NOMO-1 treated with DMSO at 0.1 percent for 48 hours (cell line): ENCODE measurements around the gene CPNE6.
"Not testable (repeated sequence)": the region's sequence is repeated elsewhere in the genome, so short reads cannot be mapped to it uniquely, and the experiment has no call there.

Experiments used
- DNase-seq: peaks from one replicate; lab custom pipeline; 2025; ENCODE audit not compliant: unreplicated experiment; lab: John Stamatoyannopoulos, UW

CPNE6 gene

GRCh38 chr14:24071144-24071697 lies at the start of gene CPNE6:
CPNE6 (plus strand) TSS chr14:24071562; CDS start chr14:24072937, 1,375 bp downstream.
- no peak for DNase-seq

GRCh38 chr14:24024939-24025418 lies 46.4 kb upstream of the CPNE6 start:
- DNase-seq: not testable (repeated sequence)

DNA sequence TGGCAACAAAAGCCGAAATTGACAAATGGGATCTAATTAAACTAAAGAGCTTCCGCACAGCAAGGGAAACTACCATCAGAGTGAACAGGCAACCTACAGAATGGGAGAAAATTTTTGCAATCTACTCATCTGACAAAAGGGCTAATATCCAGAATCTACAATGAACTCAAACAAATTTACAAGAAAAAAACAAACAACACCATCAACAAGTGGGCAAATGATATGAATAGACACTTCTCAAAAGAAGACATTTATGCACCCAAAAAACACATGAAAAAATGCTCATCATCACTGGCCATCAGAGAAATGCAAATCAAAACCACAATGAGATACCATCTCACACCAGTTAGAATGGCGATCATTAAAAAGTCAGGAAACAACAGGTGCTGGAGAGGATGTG lies 41.7 kb upstream of the CPNE6 start:
- DNase-seq: not testable (repeated sequence)

- DNase-seq: not testable (repeated sequence)
Measured at GRCh38 chr14:24031331-24031730, 40.0 kb upstream of the CPNE6 start.

GRCh38 chr14:24032727-24033418 lies 38.5 kb upstream of the CPNE6 start:
- peak; percentile 80 for DNase-seq

DNA sequence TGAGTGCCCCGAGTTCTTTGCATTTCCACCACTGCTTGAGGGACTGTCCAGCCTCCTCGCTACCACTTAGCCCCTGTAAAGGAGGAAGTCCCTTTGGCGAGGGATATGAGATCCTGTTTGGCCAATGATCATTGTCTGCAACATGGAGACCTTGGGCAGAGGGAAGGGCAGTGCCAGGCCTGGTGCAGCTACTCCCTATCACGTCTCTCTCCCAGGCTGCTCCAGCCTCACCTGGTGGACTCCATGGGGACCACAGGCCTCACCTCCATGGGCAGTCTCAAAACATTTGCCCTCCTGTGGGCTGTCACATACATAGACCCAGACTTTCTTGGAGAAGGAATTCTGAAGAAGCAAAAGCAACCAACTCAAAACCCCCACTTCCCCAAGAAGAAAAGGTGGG lies 35.6 kb upstream of the CPNE6 start:
- DNase-seq: not testable (repeated sequence)

GRCh38 chr14:24036169-24036962 lies 35.0 kb upstream of the CPNE6 start:
- DNase-seq: peak; percentile 62

DNA sequence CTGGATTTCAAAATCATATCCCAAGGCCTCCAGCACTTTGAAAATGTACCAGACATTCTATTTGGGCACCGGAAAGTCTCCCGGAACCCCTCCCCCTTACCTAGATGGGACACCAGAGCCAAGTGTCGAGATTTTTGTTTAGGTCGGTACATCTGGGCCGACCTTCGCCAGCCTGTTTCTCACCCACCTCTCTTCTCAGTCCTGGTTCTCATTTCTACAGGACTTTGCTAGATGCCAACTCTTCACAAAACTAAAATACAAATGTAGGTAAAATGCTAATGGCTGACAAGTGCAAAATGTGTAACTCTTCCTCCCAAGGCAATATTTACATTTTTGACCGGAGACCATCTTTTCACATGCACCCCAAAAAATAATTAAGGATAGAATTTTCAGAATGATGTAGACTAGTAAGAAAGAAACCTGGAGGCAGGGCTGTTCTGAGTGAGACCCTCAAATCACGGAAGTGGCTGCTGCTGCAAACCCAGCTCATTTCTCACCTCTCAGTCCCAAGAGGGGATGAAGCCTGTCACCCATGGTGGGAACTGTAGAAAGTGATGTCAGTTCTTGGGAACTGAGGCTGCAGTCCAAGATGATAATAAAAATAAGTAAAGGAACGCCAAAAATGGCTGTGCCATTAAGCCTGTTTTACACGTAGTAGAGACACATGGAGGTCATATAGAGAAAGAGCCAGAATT lies 34.3 kb upstream of the CPNE6 start:
- not testable (repeated sequence) for DNase-seq

GRCh38 chr14:24037658-24038037 lies 33.7 kb upstream of the CPNE6 start:
- no peak for DNase-seq

GRCh38 chr14:24038686-24039085 lies 32.7 kb upstream of the CPNE6 start:
- peak; percentile 10 for DNase-seq

DNA sequence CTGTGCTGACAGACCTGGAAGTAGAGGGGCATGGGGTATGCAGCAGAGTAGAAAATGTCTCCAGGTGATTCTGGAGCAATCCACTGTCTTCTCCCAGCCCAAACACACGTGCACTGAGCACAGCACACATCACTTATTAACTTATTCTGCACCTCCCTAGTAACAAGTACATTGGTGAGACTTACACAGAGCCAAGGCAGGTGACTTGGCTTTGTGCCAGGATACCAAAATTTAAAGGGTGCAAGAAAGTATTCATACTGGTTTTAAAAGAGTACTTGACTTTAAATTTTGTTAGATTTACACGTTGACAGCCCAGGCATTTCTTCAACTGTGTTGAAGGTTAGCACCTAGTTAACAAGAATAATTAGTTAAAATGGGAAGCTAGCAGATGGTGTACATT lies 30.7 kb upstream of the CPNE6 start:
- DNase-seq: no peak

DNA sequence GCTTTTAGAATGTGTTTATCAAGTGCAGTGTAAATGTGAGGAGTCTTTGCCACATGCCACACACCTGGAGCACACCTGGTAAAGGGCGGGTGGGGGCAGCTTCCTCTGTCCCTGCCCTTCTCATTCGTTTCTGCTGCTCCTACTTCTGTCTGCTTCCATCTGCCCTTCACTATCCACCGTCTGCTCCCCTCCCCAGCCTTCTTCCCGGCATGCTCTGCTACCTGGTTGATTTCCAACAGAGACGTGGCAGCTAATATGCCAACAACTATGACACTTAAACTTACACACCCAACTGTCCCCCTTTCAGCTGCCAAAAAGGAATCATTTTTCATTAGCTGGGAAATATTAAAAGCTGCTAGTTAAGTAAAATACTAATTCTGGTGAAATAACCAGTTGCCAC lies 28.6 kb upstream of the CPNE6 start:
- DNase-seq: no peak

GRCh38 chr14:24049002-24049401 lies 22.4 kb upstream of the CPNE6 start:
- DNase-seq: peak; percentile 28

- not testable (repeated sequence) for DNase-seq
Measured at GRCh38 chr14:24050753-24051152, 20.6 kb upstream of the CPNE6 start.

- no peak for DNase-seq
Measured at GRCh38 chr14:24051176-24051788, 20.1 kb upstream of the CPNE6 start.

DNA sequence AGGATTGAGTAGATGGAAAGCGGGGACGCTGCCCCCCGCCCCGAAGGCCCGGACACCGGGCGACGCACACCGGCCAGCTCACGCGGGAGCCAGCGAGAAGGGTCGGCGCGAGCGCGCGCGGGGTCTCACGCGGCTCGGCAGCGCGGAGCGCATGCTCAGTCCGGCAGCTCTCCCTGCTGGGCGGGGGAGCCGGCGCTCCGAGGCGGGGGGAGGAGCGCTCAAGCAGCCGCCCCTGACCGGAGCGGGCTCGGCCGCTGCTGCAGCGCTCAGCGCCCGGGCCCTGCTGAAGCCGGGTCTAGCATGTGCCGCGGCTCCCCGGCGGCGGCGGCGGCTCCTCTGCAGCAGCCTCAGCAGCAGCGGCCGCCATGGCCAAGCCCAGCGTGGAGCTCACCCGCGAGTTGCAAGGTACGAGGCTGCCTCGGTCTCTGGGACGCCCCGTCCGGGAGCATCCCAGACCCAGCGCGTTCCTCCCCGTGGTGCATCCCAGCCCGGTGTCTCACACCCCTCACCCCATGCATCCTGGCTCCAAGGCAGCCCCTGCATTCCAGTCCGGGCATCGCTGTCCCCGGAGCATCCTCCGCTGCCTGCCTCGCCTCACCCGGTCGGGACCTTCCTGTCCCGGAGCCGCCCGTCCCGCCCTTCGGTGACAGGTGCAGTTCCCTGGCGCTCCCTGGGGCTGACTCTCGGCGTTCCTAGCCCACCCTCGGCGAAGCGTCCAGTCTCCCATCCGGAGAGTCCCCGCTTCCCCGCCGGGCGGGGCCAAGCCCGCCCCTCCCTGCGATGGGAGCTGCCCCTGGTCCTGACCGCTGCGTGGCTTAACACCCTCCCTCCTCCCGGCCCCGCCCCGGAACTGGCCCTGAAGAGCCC lies 19.3 kb upstream of the CPNE6 start, which contains the start of gene CARMIL3:
TSS of gene CARMIL3 (plus strand) at position 221 of the 867 bp plus-strand sequence. CDS start at position 366, 145 bp downstream.
- DNase-seq: peak; percentile 12

DNA sequence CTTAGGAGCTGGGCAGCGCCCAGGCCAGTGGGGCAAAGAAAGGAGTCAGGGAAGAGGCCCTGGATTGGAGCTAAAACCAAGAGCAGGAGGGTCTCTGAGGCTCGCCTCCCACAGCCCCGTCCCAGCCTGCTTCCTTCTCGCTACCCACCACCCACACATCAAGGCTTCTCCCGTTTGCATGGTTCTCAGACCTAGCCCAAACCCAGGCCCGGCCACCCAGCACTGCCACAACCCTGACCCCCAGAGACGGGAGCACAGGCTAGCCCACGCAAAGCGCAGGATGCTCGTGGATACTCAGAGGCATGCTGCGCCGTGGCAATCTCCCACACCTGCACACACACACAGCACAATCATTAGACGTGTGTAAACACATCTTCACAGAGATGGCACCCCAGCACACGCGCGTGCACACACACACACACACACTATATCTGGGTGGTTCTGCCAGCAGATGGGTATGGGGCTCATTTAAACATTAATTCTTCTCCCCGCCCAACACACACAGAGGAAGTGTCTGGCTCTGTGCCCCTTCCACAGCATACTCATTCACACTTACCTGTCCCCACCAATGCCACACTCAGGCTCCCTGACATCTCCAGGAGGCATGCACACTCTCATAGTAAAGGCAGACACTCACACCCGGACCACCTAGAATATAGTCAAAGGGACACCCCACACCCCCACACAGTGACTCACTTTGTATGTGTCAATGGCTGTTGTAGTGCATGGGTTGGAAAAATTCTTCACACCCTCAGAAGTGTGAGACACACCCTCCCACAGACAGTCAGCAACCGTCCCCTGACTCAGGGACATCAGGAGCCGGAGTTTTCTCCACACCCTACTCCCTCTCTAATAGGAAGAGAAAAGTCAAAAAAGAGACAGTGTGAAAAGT lies 18.5 kb upstream of the CPNE6 start:
- DNase-seq: no peak

- no peak for DNase-seq
Measured at GRCh38 chr14:24053548-24054323, 17.6 kb upstream of the CPNE6 start.
